ENCODE results near the gene CCDC33. TPM values are rescaled to one million over a fixed set of nuclear protein-coding genes. Genes with fewer than 3 reads are reported as not detected.

CCDC33 gene
- polyA plus RNA-seq, 1 experiment: not detected

DNA sequence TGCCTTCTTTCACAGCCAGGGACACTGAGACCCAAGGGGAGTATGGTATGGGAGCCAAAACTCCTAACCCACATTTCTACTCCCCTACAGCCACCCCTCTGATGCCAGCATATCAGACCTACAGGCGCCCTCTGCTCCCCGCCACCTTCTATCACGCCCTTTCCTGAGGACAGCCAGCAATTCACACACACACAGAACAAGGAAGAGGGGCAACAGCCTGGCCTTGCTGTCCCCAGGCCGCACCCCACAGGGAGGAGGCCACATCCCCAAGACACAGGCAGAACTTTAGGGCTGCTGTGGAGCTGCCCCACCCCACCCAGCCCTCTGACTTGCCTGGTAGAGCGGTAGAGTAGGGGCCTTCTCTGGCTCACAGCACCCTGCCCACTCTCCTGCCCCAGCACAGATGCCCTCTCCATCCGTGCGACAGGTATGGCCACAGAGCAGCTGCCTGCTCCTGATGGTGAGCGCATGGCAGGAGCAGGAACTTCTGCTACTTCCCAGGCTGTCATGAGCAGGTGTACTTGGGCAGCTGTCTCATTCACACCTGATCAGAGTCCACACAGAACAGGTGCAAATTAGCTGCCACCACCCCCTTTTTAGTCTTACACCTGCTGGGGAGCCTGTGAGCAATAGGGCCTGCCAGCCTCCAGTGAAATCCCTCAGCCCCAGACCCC lies 33.4 kb downstream of the CCDC33 start:
- Histone ChIP-seq H3K27me3 (ENCODE audit: control insufficient read depth, insufficient read depth, low read length) (peaks cover 31% of the 10 kb centered on the region), H3K4me3 (ENCODE audit: low read depth, low read length) (no peak overlapping the region), H3K27ac (ENCODE audit: low read depth, low read length) (no peak overlapping the region), H3K9me3 (ENCODE audit: control insufficient read depth, insufficient read depth, low read length) (peaks cover 3% of the 10 kb centered on the region; the same call in 1 of the 2 replicates)
- TF ChIP-seq CTCF (IDR thresholded peaks at IDR 0.05; ENCODE audit: low read depth, low read length): no peak
- POLR2A ChIA-PET: no interaction called here
- CTCF ChIA-PET: no interaction called here
- DNase-seq (ENCODE audit: low read depth, low spot score): no peak

- Histone ChIP-seq H3K27me3 (ENCODE audit: control insufficient read depth, insufficient read depth, low read length) (peaks cover 28% of the 10 kb centered on the region), H3K9me3 (ENCODE audit: control insufficient read depth, insufficient read depth, low read length) (peaks cover 3% of the 10 kb centered on the region; the same call in 1 of the 2 replicates), H3K27ac (ENCODE audit: low read depth, low read length) (no peak overlapping the region), H3K4me3 (ENCODE audit: low read depth, low read length) (no peak overlapping the region)
- no peak for DNase-seq (ENCODE audit: low read depth, low spot score)
- POLR2A ChIA-PET: no interaction called here
- CTCF ChIA-PET: no interaction called here
- no peak for TF ChIP-seq CTCF (IDR thresholded peaks at IDR 0.05; ENCODE audit: low read depth, low read length)
These were observed 34.0 kb downstream of the CCDC33 start for GRCh38 chr15:74270155-74270554.

DNA sequence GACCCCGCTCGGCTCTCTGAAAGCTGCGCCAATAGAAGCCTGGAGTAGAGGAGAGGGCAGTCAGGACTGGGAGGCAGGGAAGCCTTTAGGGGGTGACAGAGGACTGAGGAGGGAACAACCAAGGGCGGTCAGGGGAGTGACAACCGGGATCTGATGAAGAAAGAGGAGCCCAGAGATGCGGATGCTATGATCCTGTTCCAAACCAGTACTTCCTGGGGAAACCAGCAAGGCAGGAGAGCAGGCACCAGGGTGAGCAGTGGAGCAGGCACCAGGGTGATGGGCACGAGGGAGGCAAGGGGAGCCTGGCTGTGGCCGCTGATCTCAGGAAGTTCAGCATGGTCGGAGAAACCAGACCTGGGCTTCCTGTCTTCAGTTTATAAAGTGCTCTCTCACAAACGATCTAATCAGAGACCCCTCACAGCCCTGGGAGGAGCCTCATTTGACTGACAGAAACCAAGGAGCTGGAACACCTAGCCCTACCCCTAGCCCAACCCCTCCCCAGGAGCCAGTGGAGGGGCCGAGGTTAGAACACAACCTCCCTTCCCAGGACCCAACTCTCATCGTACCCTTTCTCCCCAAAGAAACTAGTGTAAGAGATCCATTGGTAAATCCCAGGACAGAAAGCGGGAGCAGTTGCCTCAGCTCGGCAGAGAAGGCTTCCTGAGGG lies 34.9 kb downstream of the CCDC33 start:
- no peak for TF ChIP-seq CTCF (IDR thresholded peaks at IDR 0.05; ENCODE audit: low read depth, low read length)
- H3K27me3 ChIP-seq (ENCODE audit: control insufficient read depth, insufficient read depth, low read length): peaks cover 27% of the 10 kb centered on the region
- POLR2A ChIA-PET: no interaction called here
- CTCF ChIA-PET: no interaction called here
- no peak overlapping the region for H3K27ac ChIP-seq (ENCODE audit: low read depth, low read length)
- DNase-seq (ENCODE audit: low read depth, low spot score): no peak
- H3K9me3 ChIP-seq (ENCODE audit: control insufficient read depth, insufficient read depth, low read length): peaks cover 3% of the 10 kb centered on the region; the same call in 1 of the 2 replicates
- H3K4me3 ChIP-seq (ENCODE audit: low read depth, low read length): no peak overlapping the region

- no peak for TF ChIP-seq CTCF (IDR thresholded peaks at IDR 0.05; ENCODE audit: low read depth, low read length)
- Histone ChIP-seq H3K4me3 (ENCODE audit: low read depth, low read length) (no peak overlapping the region), H3K27ac (ENCODE audit: low read depth, low read length) (no peak overlapping the region), H3K27me3 (ENCODE audit: control insufficient read depth, insufficient read depth, low read length) (peaks cover 35% of the 10 kb centered on the region), H3K9me3 (ENCODE audit: control insufficient read depth, insufficient read depth, low read length) (peaks cover 3% of the 10 kb centered on the region; the same call in 1 of the 2 replicates)
- ChIA-PET POLR2A (no interaction called here), CTCF (interaction anchor here (0.6 kb wide), 1 partner anchor 300 kb away, joined by 3 read pairs; no protein-coding TSS in a partner anchor)
- no peak for DNase-seq (ENCODE audit: low read depth, low spot score)
These were observed 36.7 kb downstream of the CCDC33 start for GRCh38 chr15:74272812-74273211.

DNA sequence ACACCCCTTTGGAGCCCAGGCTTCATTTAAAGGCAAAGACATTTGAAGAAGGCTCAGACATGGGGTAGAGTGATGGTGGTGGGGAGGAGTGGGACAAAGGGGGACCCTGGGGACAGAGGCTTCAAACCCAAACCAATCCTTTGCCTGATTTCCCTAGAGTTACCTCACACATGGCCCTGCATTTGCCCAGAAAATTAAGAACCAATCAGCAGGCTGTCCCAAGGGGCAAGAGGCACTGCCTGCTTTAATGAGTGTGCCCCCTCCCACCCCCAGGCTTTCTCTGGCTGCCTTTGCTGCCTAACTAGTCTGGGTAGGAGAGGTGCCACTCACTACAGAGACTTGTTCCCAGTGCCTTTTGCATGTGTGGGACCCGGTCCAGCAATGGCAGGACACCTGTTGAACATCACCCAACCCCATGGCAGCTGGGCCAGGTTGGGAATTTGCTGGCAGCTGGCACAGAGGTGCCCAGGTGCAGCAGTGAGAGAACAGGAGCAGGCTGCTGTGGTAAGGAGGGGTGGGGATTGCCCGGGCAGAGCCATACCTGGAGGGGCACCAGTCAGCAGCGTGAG lies 38.4 kb downstream of the CCDC33 start:
- H3K27me3 ChIP-seq (ENCODE audit: control insufficient read depth, insufficient read depth, low read length): peaks cover 35% of the 10 kb centered on the region
- H3K27ac ChIP-seq (ENCODE audit: low read depth, low read length): no peak overlapping the region
- POLR2A ChIA-PET: no interaction called here
- H3K9me3 ChIP-seq (ENCODE audit: control insufficient read depth, insufficient read depth, low read length): peaks cover 3% of the 10 kb centered on the region; the same call in 1 of the 2 replicates
- TF ChIP-seq CTCF (IDR thresholded peaks at IDR 0.05; ENCODE audit: low read depth, low read length): no peak
- CTCF ChIA-PET: no interaction called here
- H3K4me3 ChIP-seq (ENCODE audit: low read depth, low read length): no peak overlapping the region
- DNase-seq (ENCODE audit: low read depth, low spot score): no peak

Data from AG04450 (cell line).